Endothelial cell of umbilical vein (primary cell): ENCODE results near the gene PCSK6.
"Not testable (repeated sequence)": the region's sequence is repeated elsewhere in the genome, so short reads cannot be mapped to it uniquely, and the experiment has no call there.

Source experiments
- EZH2 ChIP-seq: IDR thresholded peaks from 2 replicates; pipeline ENCODE4 v1.6.1; 2012; ENCODE audit warnings: borderline replicate concordance, low read depth, mild to moderate bottlenecking, moderate library complexity, low read length, inconsistent platforms; ENCODE audit not compliant: severe bottlenecking
- JUN ChIP-seq: IDR thresholded peaks from 2 replicates; pipeline ENCODE4 v1.6.1; 2011; ENCODE audit warnings: borderline replicate concordance, low read depth; ENCODE audit not compliant: insufficient read length, insufficient read depth
- MYC ChIP-seq: IDR thresholded peaks from one replicate; pipeline ENCODE4 v1.6.1; 2011; ENCODE audit warnings: mild to moderate bottlenecking, low read depth, low read length
- POLR2A ChIP-seq: IDR thresholded peaks from 2 replicates; pipeline ENCODE4 v1.6.1; 2012; ENCODE audit warnings: low read depth, mild to moderate bottlenecking, control low read depth, low read length
- POLR2AphosphoS5 ChIP-seq: IDR thresholded peaks from 2 replicates; pipeline ENCODE4 v1.6.1; 2012; ENCODE audit warnings: low read depth, mild to moderate bottlenecking, control low read depth, low read length, moderate library complexity; ENCODE audit not compliant: insufficient read depth
- TF ChIP-seq, protein P1 (sequence below), 2 donors: IDR thresholded peaks; 1 replicate in 1 of 2; 2 replicates in 1 of 2; pipeline ENCODE4 v1.5.1; 2011; ENCODE audit warnings: low read length in 2 of 2, mild to moderate bottlenecking in 2 of 2, moderate library complexity in 2 of 2, control low read depth in 1 of 2, inconsistent platforms in 1 of 2, low read depth in 1 of 2; ENCODE audit not compliant: insufficient read depth in 1 of 2; ENCODE audit errors: extremely low read depth in 1 of 2

DNA sequence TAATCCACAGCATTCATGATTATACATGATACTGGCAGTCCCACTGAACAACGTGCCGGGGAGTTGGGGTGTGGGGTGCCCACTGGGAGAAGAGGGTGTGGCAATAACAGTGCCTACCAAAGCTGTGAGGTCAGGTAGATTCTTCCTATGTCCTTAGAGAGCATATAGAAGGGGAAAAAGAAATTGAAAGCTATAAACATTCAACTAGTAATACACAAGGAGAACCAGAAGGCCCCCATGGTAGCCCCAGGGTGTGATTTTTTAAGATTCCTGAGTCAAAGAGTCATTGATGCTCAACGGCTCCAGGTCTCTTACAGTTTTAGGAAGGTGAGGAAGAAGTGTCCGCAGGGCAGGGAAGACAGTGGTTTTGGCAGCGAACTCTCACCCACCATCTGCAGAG is 25.8 kb downstream of the PCSK6 start:
- not testable (repeated sequence) for TF ChIP-seq POLR2A, POLR2AphosphoS5, JUN, EZH2, MYC
- TF ChIP-seq, protein P1, sequence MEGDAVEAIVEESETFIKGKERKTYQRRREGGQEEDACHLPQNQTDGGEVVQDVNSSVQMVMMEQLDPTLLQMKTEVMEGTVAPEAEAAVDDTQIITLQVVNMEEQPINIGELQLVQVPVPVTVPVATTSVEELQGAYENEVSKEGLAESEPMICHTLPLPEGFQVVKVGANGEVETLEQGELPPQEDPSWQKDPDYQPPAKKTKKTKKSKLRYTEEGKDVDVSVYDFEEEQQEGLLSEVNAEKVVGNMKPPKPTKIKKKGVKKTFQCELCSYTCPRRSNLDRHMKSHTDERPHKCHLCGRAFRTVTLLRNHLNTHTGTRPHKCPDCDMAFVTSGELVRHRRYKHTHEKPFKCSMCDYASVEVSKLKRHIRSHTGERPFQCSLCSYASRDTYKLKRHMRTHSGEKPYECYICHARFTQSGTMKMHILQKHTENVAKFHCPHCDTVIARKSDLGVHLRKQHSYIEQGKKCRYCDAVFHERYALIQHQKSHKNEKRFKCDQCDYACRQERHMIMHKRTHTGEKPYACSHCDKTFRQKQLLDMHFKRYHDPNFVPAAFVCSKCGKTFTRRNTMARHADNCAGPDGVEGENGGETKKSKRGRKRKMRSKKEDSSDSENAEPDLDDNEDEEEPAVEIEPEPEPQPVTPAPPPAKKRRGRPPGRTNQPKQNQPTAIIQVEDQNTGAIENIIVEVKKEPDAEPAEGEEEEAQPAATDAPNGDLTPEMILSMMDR (IDR thresholded peaks at IDR 0.05; ENCODE audit: extremely low read depth in 1 of 2, insufficient read depth in 1 of 2, low read depth in 1 of 2, low read length in 2 of 2) = not testable (repeated sequence)
